ENCODE measurements around the gene MMP2.

The MMP2 gene

GRCh38 chr16:55495616-55496289, 16.8 kb downstream of the MMP2 start:
- DNase-seq: no peak

- DNase-seq: no peak
Measured at GRCh38 chr16:55496509-55497145, 17.6 kb downstream of the MMP2 start.

GRCh38 chr16:55497558-55497957, 18.6 kb downstream of the MMP2 start:
- DNase-seq: no peak

- no peak for DNase-seq
Measured at GRCh38 chr16:55498101-55498500, 19.1 kb downstream of the MMP2 start.

GRCh38 chr16:55499281-55499680, 20.3 kb downstream of the MMP2 start:
- no peak for DNase-seq

GRCh38 chr16:55499951-55500529, 21.0 kb downstream of the MMP2 start:
- no peak for DNase-seq

- DNase-seq: no peak
Measured at GRCh38 chr16:55500530-55501011, 21.6 kb downstream of the MMP2 start.

- no peak for DNase-seq
Measured at GRCh38 chr16:55501549-55502322, 22.7 kb downstream of the MMP2 start.

GRCh38 chr16:55502801-55503366, 23.9 kb downstream of the MMP2 start:
- DNase-seq: peak in 1 of 2 experiments; percentile 37

GRCh38 chr16:55503726-55504550, 24.9 kb downstream of the MMP2 start:
- DNase-seq: no peak

- DNase-seq: no peak
Measured at GRCh38 chr16:55505333-55506015, 26.5 kb downstream of the MMP2 start.

- peak in 1 of 2 experiments; percentile 54 for DNase-seq
Measured at GRCh38 chr16:55506083-55506482, 27.1 kb downstream of the MMP2 start.

GRCh38 chr16:55506708-55507107, 27.7 kb downstream of the MMP2 start:
- DNase-seq: no peak

GRCh38 chr16:55508271-55508921, 29.4 kb downstream of the MMP2 start:
- no peak for DNase-seq

GRCh38 chr16:55508941-55509931, 30.2 kb downstream of the MMP2 start, which contains the start of gene LPCAT2:
Gene LPCAT2, plus strand, starts transcription at chr16:55509072. Its CDS starts 110 bp downstream, at chr16:55509182.
- DNase-seq: peak; percentile 26 to 60

GRCh38 chr16:55510185-55510805, 31.3 kb downstream of the MMP2 start:
- no peak for DNase-seq

GRCh38 chr16:55512941-55513340, 33.9 kb downstream of the MMP2 start:
- no peak for DNase-seq

- no peak for DNase-seq
Measured at GRCh38 chr16:55513616-55514015, 34.6 kb downstream of the MMP2 start.

GRCh38 chr16:55515111-55515510, 36.1 kb downstream of the MMP2 start:
- no peak for DNase-seq
